ENCODE data around the gene RXFP3.

RXFP3 gene

GRCh38 chr5:33964132-33964700, 28.0 kb downstream of the RXFP3 start:
- TF ChIP-seq CTCF (conservative IDR thresholded peaks at IDR 0.05; ENCODE audit: control insufficient read depth, insufficient read depth, low read depth, low read length) = no peak
- peak; percentile 17 for DNase-seq (ENCODE audit: low read depth)
- no peak overlapping the region for H3K4me3 ChIP-seq (ENCODE audit: control insufficient read depth, low read depth, low read length)

DNA sequence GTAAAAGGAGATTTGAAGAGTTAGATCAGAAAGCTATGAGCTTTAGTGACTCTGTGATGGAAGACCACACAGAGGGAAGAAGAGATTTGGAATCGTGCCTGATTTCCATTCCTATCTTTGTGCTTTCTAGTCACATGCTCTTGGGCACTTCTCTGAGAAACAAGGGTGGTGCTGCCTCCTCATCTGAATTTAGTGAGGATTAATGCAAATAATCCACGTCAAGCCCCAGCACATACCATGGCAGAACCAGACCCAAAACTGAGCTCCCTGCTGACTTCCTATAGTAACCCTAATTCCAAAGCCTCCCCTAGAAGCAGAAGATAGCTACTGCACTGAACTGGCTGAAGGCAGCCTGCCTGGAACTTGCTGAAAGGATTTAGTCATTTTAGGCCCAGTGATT, 30.6 kb downstream of the RXFP3 start:
- TF ChIP-seq CTCF (conservative IDR thresholded peaks at IDR 0.05; ENCODE audit: control insufficient read depth, insufficient read depth, low read depth, low read length) = no peak
- no peak for DNase-seq (ENCODE audit: low read depth)
- H3K4me3 ChIP-seq (ENCODE audit: control insufficient read depth, low read depth, low read length) = no peak overlapping the region

DNA sequence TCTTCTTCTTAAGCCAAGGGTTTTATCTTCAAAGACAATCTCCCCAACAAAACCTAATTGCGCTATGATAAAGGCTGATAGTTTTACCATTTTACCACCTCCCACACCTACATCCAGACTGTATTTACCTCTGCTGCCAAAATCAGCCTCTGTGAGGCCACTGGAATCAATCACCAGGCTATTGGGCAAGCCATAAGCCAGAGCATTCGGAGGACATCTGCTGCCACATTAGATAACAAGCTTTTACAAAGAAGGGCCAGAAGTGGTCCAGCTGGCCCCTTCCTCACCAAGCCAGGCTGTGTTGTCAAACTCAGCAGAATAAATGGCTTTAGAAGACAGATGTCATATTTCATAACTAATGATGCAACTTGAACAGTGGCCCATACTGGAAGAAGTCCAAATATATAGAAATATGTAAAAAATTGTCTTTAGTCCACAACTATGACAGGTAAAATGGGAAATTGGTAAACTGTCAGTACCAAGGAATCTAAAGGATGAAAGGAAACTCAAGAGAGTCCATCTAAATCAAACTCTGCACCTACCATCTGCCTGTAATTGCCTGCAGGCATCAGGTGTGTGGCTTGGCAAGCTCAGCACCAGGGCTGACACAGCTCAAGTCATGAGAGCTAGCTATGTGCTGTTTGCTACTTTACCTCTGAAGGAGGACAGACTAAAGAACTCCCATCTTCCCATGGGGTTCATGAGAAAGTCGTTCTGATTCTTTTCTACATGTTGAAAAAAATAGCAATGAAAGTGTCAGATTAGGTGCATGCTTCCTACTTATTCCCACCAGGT, 32.2 kb downstream of the RXFP3 start:
- TF ChIP-seq CTCF (conservative IDR thresholded peaks at IDR 0.05; ENCODE audit: control insufficient read depth, insufficient read depth, low read depth, low read length) = no peak
- no peak for DNase-seq (ENCODE audit: low read depth)
- no peak overlapping the region for H3K4me3 ChIP-seq (ENCODE audit: control insufficient read depth, low read depth, low read length)

- TF ChIP-seq CTCF (conservative IDR thresholded peaks at IDR 0.05; ENCODE audit: control insufficient read depth, insufficient read depth, low read depth, low read length) = peak; percentile 96
- H3K4me3 ChIP-seq (ENCODE audit: control insufficient read depth, low read depth, low read length) = no peak overlapping the region
- DNase-seq (ENCODE audit: low read depth) = peak; percentile 69
Measured at GRCh38 chr5:33969572-33970452, 33.6 kb downstream of the RXFP3 start.

GRCh38 chr5:33973271-33973670, 37.1 kb downstream of the RXFP3 start:
- no peak overlapping the region for H3K4me3 ChIP-seq (ENCODE audit: control insufficient read depth, low read depth, low read length)
- TF ChIP-seq CTCF (conservative IDR thresholded peaks at IDR 0.05; ENCODE audit: control insufficient read depth, insufficient read depth, low read depth, low read length) = no peak
- no peak for DNase-seq (ENCODE audit: low read depth)

DNA sequence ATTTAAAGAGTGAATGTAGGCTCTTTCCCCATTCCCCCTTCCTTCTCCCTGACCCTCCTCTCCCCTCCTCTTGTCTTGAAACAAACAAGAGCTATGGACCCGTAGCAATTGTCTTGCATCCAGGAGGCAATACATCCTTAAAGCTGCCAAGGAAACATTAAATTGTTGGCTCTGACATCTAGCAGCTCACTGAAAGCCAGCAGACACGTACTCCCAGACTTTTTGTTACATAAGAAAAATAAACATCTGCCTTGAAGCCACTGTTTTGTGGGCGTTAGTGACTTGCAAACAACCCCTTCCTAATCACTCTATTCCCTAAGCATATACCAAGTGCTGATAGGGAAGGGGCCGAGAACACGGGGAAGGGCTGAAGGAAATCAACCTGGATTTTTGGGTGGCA, 39.7 kb downstream of the RXFP3 start:
- H3K4me3 ChIP-seq (ENCODE audit: control insufficient read depth, low read depth, low read length) = no peak overlapping the region
- no peak for DNase-seq (ENCODE audit: low read depth)
- TF ChIP-seq CTCF (conservative IDR thresholded peaks at IDR 0.05; ENCODE audit: control insufficient read depth, insufficient read depth, low read depth, low read length) = no peak

Data from fibroblast of mammary gland (primary cell).